IPS-18c (cell line): ENCODE measurements around the gene CMTM4.

ENCODE experiments used
- H3K4me3 ChIP-seq: 2 replicates; pipeline ENCODE4 v1.7.0; 2013; ENCODE audit warnings: low read depth, mild to moderate bottlenecking, low read length, moderate library complexity; ENCODE audit not compliant: insufficient read depth
- H3K9me3 ChIP-seq: one replicate; pipeline ENCODE4 v1.6.1; 2013; ENCODE audit warnings: mild to moderate bottlenecking, low read length, moderate library complexity; ENCODE audit not compliant: control insufficient read depth, insufficient read depth

Gene CMTM4

GRCh38 chr16:66696669-66697630, at the start of gene CMTM4:
CMTM4 (minus strand) TSS chr16:66696743; CDS start chr16:66696525, 218 bp downstream.
- no peaks in the 10 kb centered on the region for H3K9me3 ChIP-seq
- H3K4me3 ChIP-seq, result peak within 1 kb of the TSS; percentile 83

GRCh38 chr16:66746048-66746447, 49.5 kb upstream of the CMTM4 start:
- Histone ChIP-seq H3K4me3 (no peak overlapping the region), H3K9me3 (peaks cover under 1% of the 10 kb centered on the region)

GRCh38 chr16:66741950-66742808, 45.6 kb upstream of the CMTM4 start:
- no peak overlapping the region for H3K4me3 ChIP-seq

GRCh38 chr16:66741169-66741900, 44.8 kb upstream of the CMTM4 start:
- Histone ChIP-seq H3K9me3 (no peaks in the 10 kb centered on the region), H3K4me3 (no peak overlapping the region)

More at GRCh38 chr16:66741950-66742808, 45.6 kb upstream of the CMTM4 start:
- H3K9me3 ChIP-seq, result no peaks in the 10 kb centered on the region

GRCh38 chr16:66740533-66740932, 44.0 kb upstream of the CMTM4 start:
- H3K4me3 ChIP-seq, result 0 out of 2 replicates have a peak overlapping the region, but pooled peaks have one; percentile 10

GRCh38 chr16:66740010-66740409, 43.5 kb upstream of the CMTM4 start:
- H3K9me3 ChIP-seq, result no peaks in the 10 kb centered on the region
- H3K4me3 ChIP-seq, result no peak overlapping the region

More at GRCh38 chr16:66740533-66740932, 44.0 kb upstream of the CMTM4 start:
- H3K9me3 ChIP-seq, result no peaks in the 10 kb centered on the region

- H3K9me3 ChIP-seq, result no peaks in the 10 kb centered on the region
- no peak overlapping the region for H3K4me3 ChIP-seq
These were observed 39.3 kb upstream of the CMTM4 start for GRCh38 chr16:66735891-66736290.

GRCh38 chr16:66731101-66731500, 34.6 kb upstream of the CMTM4 start:
- Histone ChIP-seq H3K9me3 (no peaks in the 10 kb centered on the region), H3K4me3 (no peak overlapping the region)

GRCh38 chr16:66728804-66729203, 32.3 kb upstream of the CMTM4 start:
- Histone ChIP-seq H3K4me3 (no peak overlapping the region), H3K9me3 (no peaks in the 10 kb centered on the region)

- H3K4me3 ChIP-seq, result no peak overlapping the region
- H3K9me3 ChIP-seq, result no peaks in the 10 kb centered on the region
These were observed 31.7 kb upstream of the CMTM4 start for GRCh38 chr16:66728117-66728787.

GRCh38 chr16:66720766-66721165, 24.2 kb upstream of the CMTM4 start:
- no peak overlapping the region for H3K4me3 ChIP-seq
- H3K9me3 ChIP-seq, result no peaks in the 10 kb centered on the region

- Histone ChIP-seq H3K4me3 (no peak overlapping the region), H3K9me3 (no peaks in the 10 kb centered on the region)
These were observed 22.7 kb upstream of the CMTM4 start for GRCh38 chr16:66719246-66719645.

- no peak overlapping the region for H3K4me3 ChIP-seq
- no peaks in the 10 kb centered on the region for H3K9me3 ChIP-seq
These were observed 21.2 kb upstream of the CMTM4 start for GRCh38 chr16:66717776-66718175.

GRCh38 chr16:66717112-66717675, 20.7 kb upstream of the CMTM4 start:
- Histone ChIP-seq H3K9me3 (no peaks in the 10 kb centered on the region), H3K4me3 (no peak overlapping the region)

- Histone ChIP-seq H3K4me3 (no peak overlapping the region), H3K9me3 (no peaks in the 10 kb centered on the region)
These were observed 18.2 kb upstream of the CMTM4 start for GRCh38 chr16:66714654-66715307.

GRCh38 chr16:66714062-66714461, 17.5 kb upstream of the CMTM4 start:
- no peaks in the 10 kb centered on the region for H3K9me3 ChIP-seq
- no peak overlapping the region for H3K4me3 ChIP-seq
